Measurements from ENCODE around the gene FOXD3.

- TF ChIP-seq POLR2A (IDR thresholded peaks at IDR 0.05): no peak
- TF ChIP-seq CTCF (IDR thresholded peaks at IDR 0.05): no peak
These were observed 40.2 kb downstream of the FOXD3 start for GRCh38 chr1:63362578-63362977.
